ENCODE measurements around the gene NLRP1.
A peak's percentile ranks its signal among the peaks of the same experiment; 100 is the strongest.

The NLRP1 gene

DNA sequence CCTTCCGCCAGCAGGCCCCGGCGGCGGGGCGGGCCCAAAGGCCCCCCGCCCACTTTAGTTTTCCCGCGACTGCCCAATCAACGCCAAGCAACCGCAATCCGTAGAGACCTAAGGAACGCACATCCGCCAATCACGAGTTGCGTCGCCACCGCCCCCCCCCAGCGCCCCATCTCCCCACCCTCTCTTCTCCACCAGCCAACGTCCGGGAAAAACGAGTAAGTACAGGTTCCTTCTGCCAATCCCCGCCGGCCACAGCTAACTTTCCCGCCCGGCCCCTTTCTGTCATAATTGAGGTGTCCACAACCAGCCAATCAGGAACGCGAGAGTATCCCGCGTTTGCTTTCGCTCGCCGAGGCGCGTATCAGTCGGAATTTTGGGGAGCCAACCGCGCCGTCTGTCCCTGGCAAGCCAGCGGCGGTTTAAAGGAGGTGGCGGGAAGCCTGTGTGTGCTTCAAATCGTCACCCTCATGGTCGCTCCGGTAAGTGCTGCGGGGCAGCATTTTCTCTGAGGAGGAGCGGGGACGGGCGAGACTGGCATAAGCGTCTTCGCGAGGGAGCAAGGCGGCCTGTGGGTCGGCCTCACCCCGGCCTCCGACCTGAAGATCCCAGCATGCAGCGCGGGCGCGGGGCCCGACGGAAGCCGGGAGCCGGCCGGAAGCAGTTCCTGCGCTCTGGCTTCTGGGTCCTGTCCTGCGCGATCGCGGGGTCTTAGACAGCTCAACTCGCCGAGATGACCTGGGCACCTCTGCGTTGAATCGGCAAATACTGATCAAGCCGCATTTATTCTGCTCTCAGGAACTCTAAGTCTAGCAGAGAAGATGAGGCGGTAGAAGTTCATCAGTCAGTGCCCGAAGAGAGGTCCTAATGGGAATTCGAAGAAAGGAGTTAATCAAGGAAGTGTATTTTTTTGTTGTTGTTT lies 97.8 kb downstream of the NLRP1 start, which contains the start of gene MIS12:
MIS12 (plus strand) TSS at position 361 of the 919 bp plus-strand sequence. CDS start 2,297 bp downstream, outside the sequence.
- TF ChIP-seq POLR2A (IDR thresholded peaks at IDR 0.05; ENCODE audit: extremely low read depth, insufficient read length) (peak; percentile 73), MYC (IDR thresholded peaks at IDR 0.05; ENCODE audit: low read depth, low read length) (no peak; the same call in 1 of the 2 replicates)
- H3K4me3 ChIP-seq (ENCODE audit: low read depth, low read length) = peak within 1 kb of the TSS; percentile 93
- peak; percentile 97 for DNase-seq (ENCODE audit: low read depth)

- peak; percentile 44 for DNase-seq (ENCODE audit: low read depth)
- TF ChIP-seq MYC (IDR thresholded peaks at IDR 0.05; ENCODE audit: low read depth, low read length) (no peak), CTCF (IDR thresholded peaks at IDR 0.05; ENCODE audit: low read depth, low read length) (no peak), POLR2A (IDR thresholded peaks at IDR 0.05; ENCODE audit: extremely low read depth, insufficient read length) (no peak), MAX (IDR thresholded peaks at IDR 0.05; ENCODE audit: low read depth, low read length) (no peak)
Observed at GRCh38 chr17:5485270-5486205, 98.8 kb downstream of the NLRP1 start, which contains the start of gene DERL2. Gene DERL2 (minus strand): TSS chr17:5486178. CDS start chr17:5486161, 17 bp downstream.

DNA sequence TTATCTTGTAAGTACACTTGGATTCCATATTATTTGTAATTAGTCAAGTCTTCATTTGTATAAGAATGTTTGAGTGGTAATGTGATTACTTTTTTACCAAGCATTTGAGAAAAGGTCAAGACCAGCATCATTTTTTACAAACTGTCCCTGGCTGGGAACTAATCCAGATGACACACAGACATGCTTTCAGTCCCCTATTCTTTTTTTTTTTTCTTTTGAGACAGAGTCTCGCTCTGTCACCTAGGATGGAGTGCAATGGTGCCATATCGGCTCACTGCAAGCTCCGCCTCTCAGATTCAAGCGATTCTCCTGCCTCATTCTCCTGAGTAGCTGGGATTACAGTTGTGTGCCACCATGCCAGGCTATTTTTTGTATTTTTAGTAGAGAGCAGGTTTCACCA lies 102.9 kb downstream of the NLRP1 start:
- DNase-seq (ENCODE audit: low read depth) = no peak
- TF ChIP-seq MAX (IDR thresholded peaks at IDR 0.05; ENCODE audit: low read depth, low read length) (no peak), POLR2A (IDR thresholded peaks at IDR 0.05; ENCODE audit: extremely low read depth, insufficient read length) (no peak)
- no peak overlapping the region for H3K4me3 ChIP-seq (ENCODE audit: low read depth, low read length)

More at GRCh38 chr17:5485270-5486205, 98.8 kb downstream of the NLRP1 start, which contains the start of gene DERL2:
- H3K4me3 ChIP-seq (ENCODE audit: low read depth, low read length) = peak within 1 kb of the TSS; percentile 93

- no peak for TF ChIP-seq MAX (IDR thresholded peaks at IDR 0.05; ENCODE audit: low read depth, low read length)
- no peak for TF ChIP-seq CTCF (IDR thresholded peaks at IDR 0.05; ENCODE audit: low read depth, low read length)
- no peak for TF ChIP-seq MYC (IDR thresholded peaks at IDR 0.05; ENCODE audit: low read depth, low read length)
- H3K4me3 ChIP-seq (ENCODE audit: low read depth, low read length) = no peak overlapping the region
- DNase-seq (ENCODE audit: low read depth) = no peak
Observed at GRCh38 chr17:5480962-5481361, 103.3 kb downstream of the NLRP1 start.

DNA sequence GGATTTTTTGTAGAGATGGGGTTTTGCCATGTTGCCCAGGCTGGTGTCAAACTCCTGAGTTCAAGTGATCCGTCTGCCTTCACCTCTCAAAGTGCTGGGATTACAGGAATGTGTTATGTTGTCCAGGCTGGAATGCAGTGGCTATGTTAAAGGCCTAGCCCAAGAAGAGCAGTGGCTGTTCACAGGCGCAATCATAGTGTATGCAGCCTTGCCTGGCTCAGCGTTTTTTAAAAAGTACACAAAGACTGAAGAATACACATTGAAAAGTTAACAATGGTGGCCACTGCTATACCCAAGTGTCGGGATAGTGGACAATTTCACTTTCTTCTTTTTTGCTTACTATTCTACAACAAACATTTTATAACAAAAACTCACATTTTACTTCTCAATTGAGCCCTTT lies 105.3 kb downstream of the NLRP1 start:
- no peak overlapping the region for H3K4me3 ChIP-seq (ENCODE audit: low read depth, low read length)
- TF ChIP-seq MAX (IDR thresholded peaks at IDR 0.05; ENCODE audit: low read depth, low read length) (no peak), MYC (IDR thresholded peaks at IDR 0.05; ENCODE audit: low read depth, low read length) (no peak), POLR2A (IDR thresholded peaks at IDR 0.05; ENCODE audit: extremely low read depth, insufficient read length) (no peak), CTCF (IDR thresholded peaks at IDR 0.05; ENCODE audit: low read depth, low read length) (no peak)
- DNase-seq (ENCODE audit: low read depth) = no peak

DNA sequence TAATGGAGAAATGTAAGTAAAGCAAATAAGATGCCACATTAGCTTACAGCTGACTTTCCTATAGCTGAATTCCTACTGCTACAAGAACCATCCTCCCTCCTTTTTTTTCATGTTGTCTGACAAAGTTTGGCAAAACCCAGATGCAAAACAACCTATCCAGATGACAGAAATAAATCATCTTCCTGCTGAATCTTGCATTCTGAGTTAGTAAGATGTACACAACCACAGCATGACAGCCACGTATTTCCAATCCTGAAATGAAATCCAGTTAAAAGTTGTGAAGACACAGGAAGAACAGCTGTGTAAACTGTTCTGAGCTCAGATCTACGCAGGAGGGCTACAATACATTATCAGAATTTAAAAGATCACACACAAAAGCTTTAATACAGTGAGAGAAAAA lies 110.4 kb downstream of the NLRP1 start:
- H3K4me3 ChIP-seq (ENCODE audit: low read depth, low read length) = no peak overlapping the region
- TF ChIP-seq MAX (IDR thresholded peaks at IDR 0.05; ENCODE audit: low read depth, low read length) (no peak), POLR2A (IDR thresholded peaks at IDR 0.05; ENCODE audit: extremely low read depth, insufficient read length) (no peak), CTCF (IDR thresholded peaks at IDR 0.05; ENCODE audit: low read depth, low read length) (no peak), MYC (IDR thresholded peaks at IDR 0.05; ENCODE audit: low read depth, low read length) (no peak)
- no peak for DNase-seq (ENCODE audit: low read depth)

Measured in NB4 (cell line).